Neural cell (in vitro differentiated cells): ENCODE data around the gene DNAH1. TPM values are rescaled to one million over a fixed set of nuclear protein-coding genes. Genes with fewer than 3 reads are reported as not detected.

Experiments used
- H2AFZ ChIP-seq: fragments of 200-600, 300-800 bp; sonication (generic), shearing (Covaris generic); 2 replicates; pipeline ENCODE4 v1.6.0; 2014; ENCODE audit warnings: low read depth, mild to moderate bottlenecking, antibody characterized with exemption, low read length, moderate library complexity
- H3F3A ChIP-seq: fragments of 200-600 bp; shearing (Covaris generic); 2 replicates; pipeline ENCODE4 v1.6.1; 2016; ENCODE audit warnings: mild to moderate bottlenecking, moderate library complexity, mixed read lengths, antibody characterized with exemption, low read length; ENCODE audit not compliant: insufficient read depth, poor library complexity, severe bottlenecking
- H3K27ac ChIP-seq: fragments of 200-600, 300-800 bp; sonication (generic), shearing (Covaris generic); 2 replicates; pipeline ENCODE4 v1.5.1; 2014; ENCODE audit warnings: mild to moderate bottlenecking, low read length, moderate library complexity
- H3K27me3 ChIP-seq: fragments of 300-800, 200-600 bp; sonication (generic), shearing (Covaris generic); 2 replicates; pipeline ENCODE4 v1.6.0; 2014; ENCODE audit warnings: mild to moderate bottlenecking, low read depth, low read length, moderate library complexity; ENCODE audit not compliant: insufficient read depth
- H3K36me3 ChIP-seq: fragments of 300-800, 200-600 bp; sonication (generic), shearing (Covaris generic); 2 replicates; pipeline ENCODE4 v1.5.1; 2014; ENCODE audit warnings: mild to moderate bottlenecking, antibody characterized with exemption, low read length, moderate library complexity; ENCODE audit not compliant: insufficient read depth
- H3K4me2 ChIP-seq: fragments of 300-800, 200-600 bp; sonication (generic), shearing (Covaris generic); 2 replicates; pipeline ENCODE4 v1.6.0; 2014; ENCODE audit warnings: mild to moderate bottlenecking, low read length
- H3K4me3 ChIP-seq: fragments of 300-800, 200-600 bp; sonication (generic), shearing (Covaris generic); 2 replicates; pipeline ENCODE4 v1.5.1; 2014; ENCODE audit warnings: mild to moderate bottlenecking, low read length, moderate library complexity
- H3K79me2 ChIP-seq: fragments of 200-600 bp; shearing (Covaris generic); replicated peaks from 2 replicates; pipeline ENCODE4 v1.6.0; 2014; ENCODE audit warnings: mild to moderate bottlenecking, low read length, moderate library complexity; ENCODE audit not compliant: insufficient read depth
- H3K9ac ChIP-seq: fragments of 300-800, 200-600 bp; sonication (generic), shearing (Covaris generic); 2 replicates; pipeline ENCODE4 v1.6.1; 2016; ENCODE audit warnings: mild to moderate bottlenecking, low read length, mixed read lengths
- H3K9me2 ChIP-seq: fragments of 200-600 bp; shearing (Covaris generic); 2 replicates; pipeline ENCODE4 v1.6.1; 2016; ENCODE audit warnings: mild to moderate bottlenecking, low read length, mixed read lengths; ENCODE audit not compliant: insufficient read depth
- H3K9me3 ChIP-seq: fragments of 200-600, 300-800 bp; sonication (generic), shearing (Covaris generic); 2 replicates; pipeline ENCODE4 v1.6.1; 2016; ENCODE audit warnings: mild to moderate bottlenecking, mixed run types, low read length, moderate library complexity, mixed read lengths
- H4K20me1 ChIP-seq: fragments of 200-600 bp; shearing (Covaris generic); 2 replicates; pipeline ENCODE4 v1.6.1; 2016; ENCODE audit warnings: mild to moderate bottlenecking, mixed run types; ENCODE audit not compliant: insufficient read depth
- EP300 ChIP-seq: fragments of 450-650 bp; conservative IDR thresholded peaks from 2 replicates; pipeline ENCODE4 v1.6.1; 2014; ENCODE audit warnings: antibody characterized with exemption, mild to moderate bottlenecking, moderate library complexity; ENCODE audit not compliant: poor library complexity, severe bottlenecking
- EZH2 ChIP-seq: fragments of 200-600, 300-800 bp; shearing (Covaris generic), sonication (generic); IDR thresholded peaks from 2 replicates; pipeline ENCODE4 v1.6.1; 2014; ENCODE audit warnings: antibody characterized with exemption, low read length, borderline replicate concordance, mild to moderate bottlenecking; ENCODE audit not compliant: insufficient read depth, poor library complexity, severe bottlenecking
- MXI1 ChIP-seq: fragments of 450-650 bp; conservative IDR thresholded peaks from 2 replicates; pipeline ENCODE4 v1.6.1; 2014; ENCODE audit warnings: antibody characterized with exemption, mild to moderate bottlenecking; ENCODE audit not compliant: poor library complexity, severe bottlenecking
- POLR2AphosphoS5 ChIP-seq: IDR thresholded peaks from 2 replicates; pipeline ENCODE4 v1.6.1; 2012
- RAD21 ChIP-seq: fragments of 450-650 bp; conservative IDR thresholded peaks from 2 replicates; pipeline ENCODE4 v1.6.1; 2014; ENCODE audit warnings: antibody characterized with exemption, mild to moderate bottlenecking, moderate library complexity
- REST ChIP-seq: IDR thresholded peaks from 2 replicates; pipeline ENCODE4 v1.6.1; 2012; ENCODE audit warnings: borderline replicate concordance
- SMC3 ChIP-seq: fragments of 450-650 bp; conservative IDR thresholded peaks from 2 replicates; pipeline ENCODE4 v1.6.1; 2014; ENCODE audit warnings: antibody characterized with exemption, mild to moderate bottlenecking, moderate library complexity; ENCODE audit not compliant: poor library complexity
- TAF1 ChIP-seq: IDR thresholded peaks from 2 replicates; pipeline ENCODE4 v1.6.1; 2012; ENCODE audit warnings: low read depth
- polyA plus RNA-seq: library from polyadenylated mRNA; depleted of rRNA; stranded (reverse); fragments of >200 nt; gene quantifications from 2 replicates; pipeline ENCODE4 v1.2.3, GENCODE V29; 2014
- TF ChIP-seq, protein P1 (sequence below): fragments of 450-650 bp; IDR thresholded peaks from 2 replicates; pipeline ENCODE4 v1.5.1; 2014; ENCODE audit warnings: antibody characterized with exemption, mild to moderate bottlenecking, moderate library complexity; ENCODE audit not compliant: poor library complexity, severe bottlenecking

The DNAH1 gene
- polyA plus RNA-seq, 1 donor from 2014 or later = 5.4 TPM

DNA sequence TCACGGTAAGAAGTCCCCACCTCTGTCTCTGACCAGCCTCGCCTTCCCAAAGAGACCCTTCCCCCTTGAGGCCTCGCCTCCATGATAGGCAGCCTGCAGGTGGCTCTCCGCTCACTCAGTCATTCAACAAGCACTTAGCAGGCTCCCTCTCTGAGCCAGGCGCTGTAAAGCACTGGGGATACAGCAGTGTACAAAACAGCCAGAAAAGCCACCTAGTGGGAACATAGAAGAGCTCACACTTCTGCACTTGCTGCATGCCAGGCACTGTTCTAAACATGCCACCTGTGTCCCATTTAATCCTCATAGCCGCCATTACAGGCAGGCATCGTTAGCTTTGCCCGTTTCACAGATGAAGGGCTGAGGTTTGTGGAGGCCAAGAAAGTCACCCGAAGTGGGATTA is 72.8 kb downstream of the DNAH1 start:
- H3K79me2 ChIP-seq = no peaks in the 10 kb centered on the region
- no peaks in the 10 kb centered on the region for H4K20me1 ChIP-seq
- no peak overlapping the region for H2AFZ ChIP-seq
- H3K9me3 ChIP-seq = no peaks in the 10 kb centered on the region
- H3K36me3 ChIP-seq = no peaks in the 10 kb centered on the region
- H3K4me2 ChIP-seq = no peak overlapping the region
- no peak overlapping the region for H3K27ac ChIP-seq
- TF ChIP-seq POLR2AphosphoS5 (no peak), REST (no peak)
- no peaks in the 10 kb centered on the region for H3F3A ChIP-seq
- no peaks in the 10 kb centered on the region for H3K9me2 ChIP-seq
- H3K4me3 ChIP-seq = no peak overlapping the region
- no peaks in the 10 kb centered on the region for H3K27me3 ChIP-seq
- no peak overlapping the region for H3K9ac ChIP-seq

GRCh38 chr3:52391096-52391495 is 75.0 kb downstream of the DNAH1 start:
- Histone ChIP-seq H3K9me2 (no peaks in the 10 kb centered on the region), H3K4me3 (no peak overlapping the region), H3K4me2 (no peak overlapping the region), H3K79me2 (no peaks in the 10 kb centered on the region), H2AFZ (no peak overlapping the region), H3K27ac (no peak overlapping the region), H4K20me1 (no peaks in the 10 kb centered on the region), H3K9me3 (no peaks in the 10 kb centered on the region), H3F3A (no peaks in the 10 kb centered on the region), H3K9ac (no peak overlapping the region), H3K27me3 (no peaks in the 10 kb centered on the region), H3K36me3 (no peaks in the 10 kb centered on the region)
- TF ChIP-seq RAD21 = no peak
- TF ChIP-seq EP300 = no peak
- TF ChIP-seq REST = no peak
- TF ChIP-seq EZH2 = no peak
- TF ChIP-seq, protein P1, sequence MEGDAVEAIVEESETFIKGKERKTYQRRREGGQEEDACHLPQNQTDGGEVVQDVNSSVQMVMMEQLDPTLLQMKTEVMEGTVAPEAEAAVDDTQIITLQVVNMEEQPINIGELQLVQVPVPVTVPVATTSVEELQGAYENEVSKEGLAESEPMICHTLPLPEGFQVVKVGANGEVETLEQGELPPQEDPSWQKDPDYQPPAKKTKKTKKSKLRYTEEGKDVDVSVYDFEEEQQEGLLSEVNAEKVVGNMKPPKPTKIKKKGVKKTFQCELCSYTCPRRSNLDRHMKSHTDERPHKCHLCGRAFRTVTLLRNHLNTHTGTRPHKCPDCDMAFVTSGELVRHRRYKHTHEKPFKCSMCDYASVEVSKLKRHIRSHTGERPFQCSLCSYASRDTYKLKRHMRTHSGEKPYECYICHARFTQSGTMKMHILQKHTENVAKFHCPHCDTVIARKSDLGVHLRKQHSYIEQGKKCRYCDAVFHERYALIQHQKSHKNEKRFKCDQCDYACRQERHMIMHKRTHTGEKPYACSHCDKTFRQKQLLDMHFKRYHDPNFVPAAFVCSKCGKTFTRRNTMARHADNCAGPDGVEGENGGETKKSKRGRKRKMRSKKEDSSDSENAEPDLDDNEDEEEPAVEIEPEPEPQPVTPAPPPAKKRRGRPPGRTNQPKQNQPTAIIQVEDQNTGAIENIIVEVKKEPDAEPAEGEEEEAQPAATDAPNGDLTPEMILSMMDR = no peak
- TF ChIP-seq TAF1 = no peak
- TF ChIP-seq POLR2AphosphoS5 = no peak
- no peak for TF ChIP-seq MXI1
- TF ChIP-seq SMC3 = no peak
